ENCODE measurements around the gene KSR2. TPM values are rescaled to one million over a fixed set of nuclear protein-coding genes. Genes with fewer than 3 reads are reported as not detected.

KSR2 gene
- total and polyA plus RNA-seq, 10 of the 15 experiments (the other 5 are each of a cell fraction or from before 2014, with no cell fraction given) = under 0.01 to 1.5 (median 0.01) TPM; not detected in 3

GRCh38 chr12:117869551-117869950 is 99.2 kb downstream of the KSR2 start:
- Histone ChIP-seq H3K9ac (ENCODE audit: control insufficient read depth, insufficient read depth, low read length) (no peak overlapping the region), H3K4me3 (no peak overlapping the region), H3K27ac (ENCODE audit: control insufficient read depth, insufficient read depth) (no peak overlapping the region), H2AFZ (ENCODE audit: control insufficient read depth, low read depth, low read length) (no peak overlapping the region), H3K4me1 (ENCODE audit: control insufficient read depth, insufficient read depth, low read length) (no peaks in the 10 kb centered on the region), H4K20me1 (ENCODE audit: control insufficient read depth, insufficient read depth) (no peaks in the 10 kb centered on the region), H3K4me2 (ENCODE audit: control insufficient read depth, insufficient read depth) (no peak overlapping the region), H3K9me3 (replicated peaks; ENCODE audit: control insufficient read depth, insufficient read depth, low read length) (no peaks in the 10 kb centered on the region; the same call in 2 of the 3 replicates), H3K79me2 (ENCODE audit: control insufficient read depth, insufficient read depth, low read length) (no peaks in the 10 kb centered on the region), H3K36me3 (ENCODE audit: control insufficient read depth in 2 of 2, insufficient read depth in 2 of 2, low read length in 1 of 2) (no peaks in the 10 kb centered on the region), H3K27me3 (replicated peaks in 1 of 2; ENCODE audit: control insufficient read depth in 2 of 2, insufficient read depth in 2 of 2, low read length in 1 of 2) (no peaks in the 10 kb centered on the region)
- DNase-seq (ENCODE audit: low read depth, low spot score) (no peak), FAIRE-seq (no peak), ATAC-seq (no peak)
- RAD21 ChIA-PET (ENCODE audit: unreplicated experiment) = no interaction called here
- TF ChIP-seq NR2C1 (IDR thresholded peaks at IDR 0.05) = no peak
- no peak for TF ChIP-seq PAX8 (IDR thresholded peaks at IDR 0.05)
- no peak for TF ChIP-seq NFYA (IDR thresholded peaks at IDR 0.05; ENCODE audit: borderline replicate concordance, low read depth, low read length)
- TF ChIP-seq NRF1 (conservative IDR thresholded peaks at IDR 0.05; ENCODE audit: low read depth, low read length) = no peak
- TF ChIP-seq, protein P1, sequence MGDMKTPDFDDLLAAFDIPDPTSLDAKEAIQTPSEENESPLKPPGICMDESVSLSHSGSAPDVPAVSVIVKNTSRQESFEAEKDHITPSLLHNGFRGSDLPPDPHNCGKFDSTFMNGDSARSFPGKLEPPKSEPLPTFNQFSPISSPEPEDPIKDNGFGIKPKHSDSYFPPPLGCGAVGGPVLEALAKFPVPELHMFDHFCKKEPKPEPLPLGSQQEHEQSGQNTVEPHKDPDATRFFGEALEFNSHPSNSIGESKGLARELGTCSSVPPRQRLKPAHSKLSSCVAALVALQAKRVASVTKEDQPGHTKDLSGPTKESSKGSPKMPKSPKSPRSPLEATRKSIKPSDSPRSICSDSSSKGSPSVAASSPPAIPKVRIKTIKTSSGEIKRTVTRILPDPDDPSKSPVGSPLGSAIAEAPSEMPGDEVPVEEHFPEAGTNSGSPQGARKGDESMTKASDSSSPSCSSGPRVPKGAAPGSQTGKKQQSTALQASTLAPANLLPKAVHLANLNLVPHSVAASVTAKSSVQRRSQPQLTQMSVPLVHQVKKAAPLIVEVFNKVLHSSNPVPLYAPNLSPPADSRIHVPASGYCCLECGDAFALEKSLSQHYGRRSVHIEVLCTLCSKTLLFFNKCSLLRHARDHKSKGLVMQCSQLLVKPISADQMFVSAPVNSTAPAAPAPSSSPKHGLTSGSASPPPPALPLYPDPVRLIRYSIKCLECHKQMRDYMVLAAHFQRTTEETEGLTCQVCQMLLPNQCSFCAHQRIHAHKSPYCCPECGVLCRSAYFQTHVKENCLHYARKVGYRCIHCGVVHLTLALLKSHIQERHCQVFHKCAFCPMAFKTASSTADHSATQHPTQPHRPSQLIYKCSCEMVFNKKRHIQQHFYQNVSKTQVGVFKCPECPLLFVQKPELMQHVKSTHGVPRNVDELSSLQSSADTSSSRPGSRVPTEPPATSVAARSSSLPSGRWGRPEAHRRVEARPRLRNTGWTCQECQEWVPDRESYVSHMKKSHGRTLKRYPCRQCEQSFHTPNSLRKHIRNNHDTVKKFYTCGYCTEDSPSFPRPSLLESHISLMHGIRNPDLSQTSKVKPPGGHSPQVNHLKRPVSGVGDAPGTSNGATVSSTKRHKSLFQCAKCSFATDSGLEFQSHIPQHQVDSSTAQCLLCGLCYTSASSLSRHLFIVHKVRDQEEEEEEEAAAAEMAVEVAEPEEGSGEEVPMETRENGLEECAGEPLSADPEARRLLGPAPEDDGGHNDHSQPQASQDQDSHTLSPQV (IDR thresholded peaks at IDR 0.05) = no peak
- TF ChIP-seq RAD51 (IDR thresholded peaks at IDR 0.05) = no peak
- no peak for TF ChIP-seq RELA (IDR thresholded peaks at IDR 0.05; ENCODE audit: borderline replicate concordance, partially characterized antibody)
- TF ChIP-seq ZNF24 (IDR thresholded peaks at IDR 0.05) = no peak
- no peak for TF ChIP-seq NFXL1 (IDR thresholded peaks at IDR 0.05; ENCODE audit: borderline replicate concordance)
- no peak for TF ChIP-seq NR2C2 (IDR thresholded peaks at IDR 0.05; ENCODE audit: borderline replicate concordance, control insufficient read depth, insufficient read length, low read depth)
- TF ChIP-seq, protein P2, sequence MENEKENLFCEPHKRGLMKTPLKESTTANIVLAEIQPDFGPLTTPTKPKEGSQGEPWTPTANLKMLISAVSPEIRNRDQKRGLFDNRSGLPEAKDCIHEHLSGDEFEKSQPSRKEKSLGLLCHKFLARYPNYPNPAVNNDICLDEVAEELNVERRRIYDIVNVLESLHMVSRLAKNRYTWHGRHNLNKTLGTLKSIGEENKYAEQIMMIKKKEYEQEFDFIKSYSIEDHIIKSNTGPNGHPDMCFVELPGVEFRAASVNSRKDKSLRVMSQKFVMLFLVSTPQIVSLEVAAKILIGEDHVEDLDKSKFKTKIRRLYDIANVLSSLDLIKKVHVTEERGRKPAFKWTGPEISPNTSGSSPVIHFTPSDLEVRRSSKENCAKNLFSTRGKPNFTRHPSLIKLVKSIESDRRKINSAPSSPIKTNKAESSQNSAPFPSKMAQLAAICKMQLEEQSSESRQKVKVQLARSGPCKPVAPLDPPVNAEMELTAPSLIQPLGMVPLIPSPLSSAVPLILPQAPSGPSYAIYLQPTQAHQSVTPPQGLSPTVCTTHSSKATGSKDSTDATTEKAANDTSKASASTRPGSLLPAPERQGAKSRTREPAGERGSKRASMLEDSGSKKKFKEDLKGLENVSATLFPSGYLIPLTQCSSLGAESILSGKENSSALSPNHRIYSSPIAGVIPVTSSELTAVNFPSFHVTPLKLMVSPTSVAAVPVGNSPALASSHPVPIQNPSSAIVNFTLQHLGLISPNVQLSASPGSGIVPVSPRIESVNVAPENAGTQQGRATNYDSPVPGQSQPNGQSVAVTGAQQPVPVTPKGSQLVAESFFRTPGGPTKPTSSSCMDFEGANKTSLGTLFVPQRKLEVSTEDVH (IDR thresholded peaks at IDR 0.05; ENCODE audit: low read depth, partially characterized antibody) = no peak
- no peak for TF ChIP-seq MTA3 (IDR thresholded peaks at IDR 0.05; ENCODE audit: borderline replicate concordance, low read length)
- no peak for TF ChIP-seq ZBED1 (IDR thresholded peaks at IDR 0.05; ENCODE audit: borderline replicate concordance)
- no peak for TF ChIP-seq BACH1 (IDR thresholded peaks at IDR 0.05; ENCODE audit: borderline replicate concordance)
- no peak for TF ChIP-seq SIX5 (IDR thresholded peaks at IDR 0.05; ENCODE audit: low read depth, low read length, severe bottlenecking)
- no peak for TF ChIP-seq LARP7 (IDR thresholded peaks at IDR 0.05)
- in situ Hi-C loops (cut with MboI) = no loop called here
- SMC1A ChIA-PET (ENCODE audit: uncharacterized antibody, unreplicated experiment) = interaction anchor here (1.3 kb wide), 1 partner anchor 19 kb away, joined by 3 read pairs; no protein-coding TSS in a partner anchor
- no TSS peak for BruUV-seq (replicated peaks)
- WGBS (ENCODE audit: insufficient coverage, insufficient replicate concordance, low lambda C conversion rate, missing lambda C conversion rate) = 63% methylated on average over 8 of the region's 8 CpGs
- intact Hi-C loops (cut with micrococcal nuclease; ENCODE audit: unreplicated experiment) = no loop called here
- POLR2A ChIA-PET = interaction anchor here (1.1 kb wide), 1 partner anchor 84 kb away, joined by 5 read pairs; no protein-coding TSS in a partner anchor
- CTCF ChIA-PET = interaction anchor here (0.6 to 4.1 kb wide), 6 partner anchors 11 to 165 kb away, joined by 3 to 25 read pairs (median 4); no protein-coding TSS in a partner anchor

Measured in GM12878 (cell line).